Measurements from ENCODE around the gene MAPK10.

GRCh38 chr4:85994576-85994975 lies 365.3 kb downstream of the MAPK10 start:
- no peak for TF ChIP-seq E2F6 (IDR thresholded peaks at IDR 0.05)
- TF ChIP-seq NANOG (IDR thresholded peaks at IDR 0.05; ENCODE audit: insufficient read depth, low read depth, low read length, poor library complexity, severe bottlenecking): no peak
- TF ChIP-seq CTCF (IDR thresholded peaks at IDR 0.05; ENCODE audit: control extremely low read depth in 1 of 3, insufficient read depth in 1 of 3, low read depth in 1 of 3, low read length in 3 of 3): no peak
- TF ChIP-seq POLR2A (IDR thresholded peaks at IDR 0.05; ENCODE audit: control extremely low read depth in 1 of 2, low read depth in 2 of 2, low read length in 2 of 2): no peak
- TF ChIP-seq EZH2 (IDR thresholded peaks at IDR 0.05; ENCODE audit: low read depth, low read length, severe bottlenecking): no peak
- TF ChIP-seq USF2 (IDR thresholded peaks at IDR 0.05; ENCODE audit: low read length): no peak
- TF ChIP-seq ZNF274 (IDR thresholded peaks at IDR 0.05; ENCODE audit: borderline replicate concordance, extremely low read depth, low read length): no peak
- TF ChIP-seq SRF (IDR thresholded peaks at IDR 0.05; ENCODE audit: low read depth, low read length): no peak
- TF ChIP-seq RAD21 (IDR thresholded peaks at IDR 0.05 in 1 of 2, conservative IDR thresholded peaks at IDR 0.05 in 1 of 2; ENCODE audit: low read depth in 2 of 2, low read length in 2 of 2): no peak
- no peak for TF ChIP-seq ATF2 (IDR thresholded peaks at IDR 0.05; ENCODE audit: low read length)
- no peak for TF ChIP-seq POLR2AphosphoS5 (IDR thresholded peaks at IDR 0.05; ENCODE audit: low read depth, low read length)
